Measurements from ENCODE around the gene MYLK4.
A peak's percentile ranks its signal among the peaks of the same experiment; 100 is the strongest.
"Not testable (repeated sequence)": the region's sequence is repeated elsewhere in the genome, so short reads cannot be mapped to it uniquely, and the experiment has no call there.

The MYLK4 gene

DNA sequence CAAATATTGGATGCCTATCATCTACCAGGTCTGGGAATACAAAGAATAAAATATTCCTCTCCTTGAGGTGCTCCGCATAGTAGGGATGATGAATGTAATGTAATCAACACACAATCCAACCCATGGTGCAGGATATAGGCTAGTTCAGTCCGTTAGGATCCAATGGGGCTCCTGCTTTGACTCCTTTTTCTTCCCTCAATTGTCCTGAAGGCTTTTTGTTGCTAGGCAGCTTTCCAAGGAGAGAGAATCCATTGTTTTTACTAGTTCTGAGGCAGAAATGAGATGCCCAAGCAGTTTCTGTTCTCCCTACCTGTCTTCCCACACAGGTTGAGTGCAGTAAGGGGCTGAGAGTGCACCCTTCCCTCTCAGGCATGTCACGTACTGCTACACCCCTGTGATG, 26.5 kb upstream of the MYLK4 start:
- no peak for DNase-seq

- DNase-seq, result no peak
Observed at GRCh38 chr6:2775003-2775402, 24.3 kb upstream of the MYLK4 start.

DNA sequence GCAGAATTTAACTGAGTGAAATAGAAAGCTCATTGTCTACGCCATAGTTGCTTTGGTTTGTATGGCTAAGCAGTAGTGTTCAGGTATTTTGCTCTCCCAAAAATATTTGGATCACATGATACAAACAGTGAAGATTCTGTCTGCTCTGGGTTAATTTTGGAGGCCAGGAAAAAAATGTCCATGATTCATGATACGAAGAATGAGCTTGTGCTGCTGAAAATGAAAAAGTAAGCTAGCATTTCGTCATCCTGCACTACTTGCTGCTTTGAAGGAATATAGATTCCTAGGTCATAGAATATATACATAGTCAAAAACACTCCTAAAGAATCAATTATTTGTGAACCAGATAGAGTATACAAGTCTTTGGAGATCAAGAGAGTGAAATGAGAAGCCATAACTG, 22.7 kb upstream of the MYLK4 start:
- DNase-seq, result no peak

- no peak for DNase-seq
Observed at GRCh38 chr6:2772840-2773239, 22.1 kb upstream of the MYLK4 start.

GRCh38 chr6:2771079-2771478, 20.4 kb upstream of the MYLK4 start:
- DNase-seq, result no peak

GRCh38 chr6:2770171-2770570, 19.4 kb upstream of the MYLK4 start:
- no peak for DNase-seq

- no peak for DNase-seq
Observed at GRCh38 chr6:2768696-2769095, 18.0 kb upstream of the MYLK4 start.

DNA sequence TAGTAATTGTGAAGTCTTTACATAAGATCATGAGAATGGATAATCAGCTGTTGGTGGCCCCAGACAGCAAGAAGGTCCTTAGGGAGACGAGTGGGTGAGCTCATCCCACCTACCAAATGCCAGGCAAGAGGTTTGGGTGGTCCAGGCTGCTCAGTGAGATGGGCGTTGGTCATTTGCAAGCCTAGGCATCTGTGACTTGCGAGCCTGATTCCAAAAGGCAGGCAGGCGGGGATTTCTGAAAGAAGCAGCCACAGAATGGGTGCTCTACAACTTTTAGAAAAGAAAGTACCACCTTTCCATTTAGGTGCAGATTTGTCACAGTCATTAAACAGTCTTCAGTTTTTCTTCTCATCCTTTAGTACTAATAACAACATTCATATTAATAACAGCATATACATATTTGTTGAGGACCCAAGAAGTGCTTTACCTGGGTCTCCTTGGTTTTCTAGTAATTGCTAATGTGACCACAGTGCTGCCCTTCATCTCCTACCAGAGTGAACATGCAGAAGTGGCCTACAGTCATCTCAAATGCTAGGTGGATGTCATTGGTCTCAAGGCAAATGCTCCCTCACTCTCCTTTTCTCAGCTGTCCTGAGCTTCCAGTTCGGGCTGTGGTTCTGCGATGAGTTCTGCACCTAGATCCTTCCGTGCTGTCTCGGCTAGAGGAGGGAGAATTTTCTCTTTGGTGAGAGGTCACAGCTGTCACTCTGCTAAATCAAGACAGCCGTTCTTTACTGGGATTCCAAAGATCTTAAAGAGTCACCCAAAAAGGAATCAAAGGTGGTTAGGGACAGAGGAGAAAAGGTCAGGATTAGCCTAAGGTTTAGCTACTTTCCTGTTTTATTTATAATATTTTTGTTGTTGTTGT, 17.2 kb upstream of the MYLK4 start:
- no peak for DNase-seq

- no peak for DNase-seq
Observed at GRCh38 chr6:2766767-2767656, 16.3 kb upstream of the MYLK4 start.

GRCh38 chr6:2765896-2766766, 15.4 kb upstream of the MYLK4 start:
- DNase-seq, result peak; percentile 35

DNA sequence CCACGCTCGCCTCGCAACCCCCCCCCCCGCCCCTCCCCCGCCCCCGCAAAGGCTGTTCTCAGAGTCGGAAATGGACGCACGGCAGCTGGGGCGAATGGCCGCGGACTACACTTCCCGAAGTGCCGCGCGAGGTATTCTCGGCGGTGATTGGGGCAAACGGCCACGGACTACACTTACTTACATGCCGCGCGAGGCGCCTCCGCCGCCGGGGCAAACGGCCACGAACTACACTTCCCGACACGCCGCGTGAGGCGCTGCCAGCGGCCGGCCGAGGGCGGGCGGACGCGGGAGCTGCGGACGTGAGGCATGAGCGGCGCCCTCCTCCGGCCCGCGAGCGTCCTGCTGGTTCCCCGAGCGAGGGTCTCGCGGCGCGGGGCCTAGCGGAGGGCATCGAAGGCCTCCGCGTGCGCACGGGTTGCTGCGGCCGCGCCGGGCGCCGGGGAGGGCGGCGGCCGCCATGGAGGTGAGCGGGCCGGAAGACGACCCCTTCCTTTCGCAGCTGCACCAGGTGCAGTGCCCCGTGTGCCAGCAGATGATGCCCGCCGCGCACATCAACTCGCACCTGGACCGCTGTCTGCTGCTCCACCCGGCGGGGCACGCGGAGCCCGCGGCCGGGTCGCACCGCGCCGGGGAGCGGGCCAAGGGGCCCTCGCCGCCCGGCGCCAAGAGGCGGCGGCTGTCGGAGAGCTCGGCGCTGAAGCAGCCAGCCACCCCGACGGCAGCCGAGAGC, 14.6 kb upstream of the MYLK4 start, which contains the start of gene WRNIP1:
Gene WRNIP1, plus strand, starts transcription at position 228 of the 730 bp plus-strand sequence. Its CDS starts 230 bp downstream, at position 458.
- peak; percentile 99 for DNase-seq

DNA sequence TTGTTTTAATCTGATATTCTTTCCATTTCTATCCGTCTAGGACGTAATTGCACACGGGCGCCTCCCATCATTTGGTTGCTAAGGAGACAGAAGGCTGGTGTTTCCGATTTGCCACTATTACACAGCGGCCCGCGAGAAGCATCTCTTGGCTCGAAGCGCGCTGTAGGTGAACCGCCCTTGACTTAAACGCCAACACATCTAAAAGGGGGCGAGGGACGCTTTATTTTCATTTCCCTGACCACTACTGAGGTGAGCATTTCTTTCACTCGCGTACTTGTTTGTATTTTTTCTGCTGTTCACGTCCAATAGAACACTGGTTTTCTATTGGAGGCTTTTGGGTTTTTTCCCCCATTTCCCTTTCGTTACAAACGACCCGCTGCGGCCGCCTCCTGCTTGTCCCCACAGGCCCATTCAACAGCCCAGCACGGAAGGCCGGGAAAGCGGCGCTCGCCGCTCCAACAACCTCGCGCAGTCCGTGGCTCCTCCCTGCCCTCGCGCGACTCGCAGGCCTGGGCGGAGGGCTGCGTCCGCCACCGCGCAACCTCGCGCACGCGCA, 14.0 kb upstream of the MYLK4 start:
- peak; percentile 79 for DNase-seq

- DNase-seq, result no peak
Observed at GRCh38 chr6:2763876-2764540, 13.3 kb upstream of the MYLK4 start.

DNA sequence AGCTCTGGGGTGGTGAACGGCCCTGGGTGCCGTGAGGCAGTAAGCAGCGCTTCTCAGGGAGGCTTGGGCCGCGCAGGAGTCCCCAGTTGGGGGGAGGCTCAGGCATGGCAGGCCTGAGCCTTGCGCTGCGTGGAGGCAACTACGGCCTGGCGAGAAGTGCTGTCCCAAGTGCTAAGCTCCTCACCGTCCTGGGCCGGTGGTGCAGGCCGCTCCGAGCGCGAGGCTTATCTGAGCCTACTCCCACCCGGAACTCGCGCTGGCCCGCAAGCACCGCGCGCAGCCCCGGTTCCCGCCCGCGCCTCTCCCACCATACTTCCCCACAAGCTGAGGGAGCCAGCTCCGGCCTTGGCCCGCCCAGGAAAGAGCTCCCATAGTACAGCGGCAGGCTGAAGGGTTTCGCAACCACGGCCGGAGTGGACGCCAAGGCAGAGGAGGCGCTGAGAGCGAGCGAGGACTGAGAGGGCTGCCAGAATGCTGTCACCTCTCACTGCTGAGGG, 12.7 kb upstream of the MYLK4 start:
- DNase-seq, result no peak

GRCh38 chr6:2762868-2763267, 12.1 kb upstream of the MYLK4 start:
- not testable (repeated sequence) for DNase-seq

DNA sequence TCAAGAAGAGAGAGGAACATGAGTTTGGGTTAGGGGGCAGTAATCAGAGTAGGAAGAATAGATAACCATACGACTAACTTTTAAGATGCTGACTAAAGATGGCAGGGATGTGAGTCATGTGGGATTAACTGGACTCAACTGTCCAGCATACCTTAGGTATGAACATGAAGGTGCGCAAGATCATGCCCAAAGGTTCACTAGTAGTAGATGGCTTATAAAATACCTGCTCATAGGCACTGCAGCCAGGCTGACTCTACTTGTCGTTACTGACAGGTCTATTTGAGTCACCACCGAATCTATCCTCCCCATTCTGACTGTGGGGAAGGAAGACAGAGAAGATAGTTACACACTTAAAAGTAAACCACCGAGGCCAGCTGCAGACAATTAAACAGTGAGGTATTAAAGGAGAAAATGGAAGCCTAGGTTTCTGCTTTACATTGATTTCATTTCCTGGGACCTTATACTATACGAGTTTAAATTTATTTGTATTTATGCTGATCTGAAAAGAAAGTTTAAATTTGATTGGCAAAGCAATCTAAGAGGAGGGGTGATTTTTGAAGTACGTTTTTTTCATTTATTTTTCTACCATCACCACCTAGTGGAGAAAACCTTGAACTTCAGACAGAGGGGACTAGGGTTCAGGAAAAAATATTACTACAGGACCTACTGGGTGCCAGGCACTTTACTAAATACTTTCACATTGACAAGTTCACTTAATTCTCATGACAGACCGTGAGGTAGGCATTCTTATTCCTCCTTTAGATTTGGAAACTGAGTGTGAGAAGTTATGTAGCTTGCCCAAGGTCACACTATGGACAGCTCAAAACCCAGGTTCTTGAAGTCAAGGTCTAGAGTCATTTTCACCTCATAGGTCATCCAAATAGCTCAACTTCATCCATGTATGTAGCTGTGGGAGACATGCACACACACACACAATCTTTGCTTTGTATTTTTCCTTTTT, 10.4 kb upstream of the MYLK4 start:
- no peak for DNase-seq

- DNase-seq, result no peak
Observed at GRCh38 chr6:2758980-2759379, 8.3 kb upstream of the MYLK4 start.

DNA sequence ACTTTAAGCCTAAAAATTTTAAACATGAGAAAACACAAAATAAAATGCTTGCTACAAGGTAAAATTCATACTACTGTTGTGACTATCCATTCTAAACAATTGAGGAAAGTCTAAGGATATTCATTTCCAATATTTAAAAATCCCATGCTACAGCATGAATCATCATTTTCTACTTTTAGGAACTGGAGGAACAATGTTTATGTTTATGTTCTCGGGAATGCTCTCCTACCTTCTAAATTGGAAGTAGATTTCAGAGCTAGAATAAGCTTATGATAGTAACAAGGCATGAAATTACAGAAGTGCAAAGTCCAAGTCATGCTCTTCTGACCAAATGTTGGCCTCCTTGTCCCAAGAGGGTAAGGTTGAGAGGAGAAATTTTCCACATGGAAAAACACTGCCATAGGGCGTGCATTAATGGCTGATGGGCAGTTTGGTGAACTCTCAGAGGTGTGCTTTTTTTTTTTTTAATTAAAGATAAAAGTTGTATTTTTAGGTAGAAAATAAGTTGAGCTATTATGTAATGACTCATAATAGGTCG, 6.0 kb upstream of the MYLK4 start:
- DNase-seq, result no peak

DNA sequence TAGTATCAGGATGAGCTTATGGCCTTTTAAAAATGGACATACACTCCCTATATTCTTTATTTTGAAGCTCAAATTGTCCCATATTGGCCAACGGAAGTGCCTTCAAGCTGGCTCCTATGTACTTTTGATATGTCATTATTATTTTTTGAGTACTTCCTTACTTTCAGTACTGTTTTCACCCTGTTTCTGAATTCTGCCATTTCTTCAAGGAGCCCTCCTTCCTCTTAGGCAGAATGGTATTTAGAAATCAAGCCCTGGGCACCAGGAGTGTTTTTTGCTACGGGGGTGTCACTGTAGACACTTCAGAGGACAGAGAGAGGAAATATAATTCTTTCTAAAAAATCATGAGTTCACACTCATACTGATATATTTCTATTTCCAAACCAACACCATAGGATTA, 5.5 kb upstream of the MYLK4 start:
- no peak for DNase-seq

Measured in NCI-H1105 (cell line).